ENCODE results near the gene LDLRAD4. TPM values are rescaled to one million over a fixed set of nuclear protein-coding genes. Genes with fewer than 3 reads are reported as not detected.

Gene LDLRAD4
- total and polyA plus RNA-seq, 8 donors: 2.0 to 47.9 (median 9.0) TPM

GRCh38 chr18:13532406-13533075 lies 314.0 kb downstream of the LDLRAD4 start:
- Histone ChIP-seq H3K36me3 (no peaks in the 10 kb centered on the region), H3K4me3 (no peak overlapping the region), H3K9me3 (no peaks in the 10 kb centered on the region), H3K27me3 (no peaks in the 10 kb centered on the region), H3K27ac (no peak overlapping the region), H3K4me1 (peaks cover 0 to 23% (median 15%) of the 10 kb centered on the region in 4 donors)
- TF ChIP-seq POLR2A (IDR thresholded peaks at IDR 0.05) (no peak), CTCF (IDR thresholded peaks at IDR 0.05) (no peak), POLR2AphosphoS5 (IDR thresholded peaks at IDR 0.05) (no peak), EP300 (IDR thresholded peaks at IDR 0.05) (no peak)
- intact Hi-C loops (cut with DNase I; ENCODE audit: low total_unique reads): no loop called here
- no peak for DNase-seq
- WGBS, 5 donors: 80 to 91% (median 87%) methylated on average over 14 of the region's 14 CpGs

GRCh38 chr18:13534631-13535030 lies 316.1 kb downstream of the LDLRAD4 start:
- Histone ChIP-seq H3K36me3 (no peaks in the 10 kb centered on the region), H3K27ac (no peak overlapping the region), H3K4me1 (peaks cover 7 to 37% (median 28%) of the 10 kb centered on the region in 4 donors), H3K9me3 (no peaks in the 10 kb centered on the region), H3K4me3 (no peak overlapping the region), H3K27me3 (no peaks in the 10 kb centered on the region)
- intact Hi-C loops (cut with DNase I; ENCODE audit: low total_unique reads): no loop called here
- TF ChIP-seq CTCF (IDR thresholded peaks at IDR 0.05) (no peak), POLR2AphosphoS5 (IDR thresholded peaks at IDR 0.05) (no peak), POLR2A (IDR thresholded peaks at IDR 0.05) (no peak), EP300 (IDR thresholded peaks at IDR 0.05) (no peak)
- 61 to 83% (median 73%) methylated on average over 4 of the region's 4 CpGs for WGBS, 5 donors
- no peak for DNase-seq

GRCh38 chr18:13536578-13536977 lies 318.0 kb downstream of the LDLRAD4 start:
- no peak for DNase-seq
- TF ChIP-seq POLR2A (IDR thresholded peaks at IDR 0.05) (no peak), EP300 (IDR thresholded peaks at IDR 0.05) (no peak), CTCF (IDR thresholded peaks at IDR 0.05) (no peak), POLR2AphosphoS5 (IDR thresholded peaks at IDR 0.05) (no peak)
- Histone ChIP-seq H3K27ac (no peak overlapping the region), H3K4me3 (no peak overlapping the region), H3K36me3 (no peaks in the 10 kb centered on the region), H3K27me3 (no peaks in the 10 kb centered on the region), H3K9me3 (no peaks in the 10 kb centered on the region), H3K4me1 (peaks cover 25 to 47% (median 36%) of the 10 kb centered on the region in 4 donors)
- intact Hi-C loops (cut with DNase I; ENCODE audit: low total_unique reads): no loop called here

GRCh38 chr18:13537022-13537780 lies 318.6 kb downstream of the LDLRAD4 start:
- TF ChIP-seq POLR2AphosphoS5 (IDR thresholded peaks at IDR 0.05) (no peak), EP300 (IDR thresholded peaks at IDR 0.05) (no peak), CTCF (IDR thresholded peaks at IDR 0.05) (no peak), POLR2A (IDR thresholded peaks at IDR 0.05) (no peak)
- H3K27ac ChIP-seq: no peak overlapping the region
- H3K4me1 ChIP-seq: peaks cover 25 to 53% (median 42%) of the 10 kb centered on the region in 4 donors
- 81 to 96% (median 87%) methylated on average over 7 of the region's 7 CpGs for WGBS, 5 donors
- intact Hi-C loops (cut with DNase I; ENCODE audit: low total_unique reads): no loop called here
- no peaks in the 10 kb centered on the region for H3K9me3 ChIP-seq
- H3K27me3 ChIP-seq: no peaks in the 10 kb centered on the region
- H3K36me3 ChIP-seq: no peaks in the 10 kb centered on the region
- no peak overlapping the region for H3K4me3 ChIP-seq
- DNase-seq: no peak

Measured in stomach (tissue), 9 donors.